Tibial artery (tissue), 4 donors: Measurements from ENCODE around the gene CD244.
"Not testable (repeated sequence)": the region's sequence is repeated elsewhere in the genome, so short reads cannot be mapped to it uniquely, and the experiment has no call there.

Experiments
- DNase-seq, 2 donors: peaks; one replicate each; pipeline ENCODE4 v3.0.0-alpha.2; 2019
- H3K27ac ChIP-seq, 2 donors: fragments of 200-600 bp; sonication (generic) in 1 of 2; 1 replicate in 1 of 2; 2 replicates in 1 of 2; pipeline ENCODE4 v1.5.1; 2018 to 2019; ENCODE audit warnings: mild to moderate bottlenecking in 1 of 2
- H3K27me3 ChIP-seq, 2 donors: fragments of 200-600 bp; sonication (generic) in 1 of 2; one replicate each; pipeline versions ENCODE4 v1.5.1 to v1.6.0; 2016 to 2019
- H3K36me3 ChIP-seq, 3 donors: fragments of 200-600 bp; sonication (generic) in 2 of 3; one replicate each; pipeline ENCODE4 v1.5.1; 2016 to 2019; ENCODE audit warnings: mild to moderate bottlenecking in 2 of 3
- H3K4me1 ChIP-seq, 4 donors: fragments of 200-600 bp; sonication (generic) in 2 of 4; 1 replicate in 3 of 4; 2 replicates in 1 of 4; pipeline ENCODE4 v1.5.1; 2016 to 2019
- H3K4me3 ChIP-seq, 2 donors: fragments of 200-600 bp; sonication (generic) in 1 of 2; 1 replicate in 1 of 2; 2 replicates in 1 of 2; pipeline ENCODE4 v1.5.1; 2018 to 2019; ENCODE audit warnings: mild to moderate bottlenecking in 2 of 2
- H3K9me3 ChIP-seq, 3 donors: fragments of 200-600 bp; sonication (generic) in 1 of 3; one replicate each; pipeline ENCODE4 v1.5.1; 2016 to 2019
- CTCF ChIP-seq, 2 experiments: fragments of 200-600 bp in 1 of 2; fragments of 450-650 bp in 1 of 2; IDR thresholded peaks; one replicate each; pipeline ENCODE4 v1.5.1; 2017 to 2019; ENCODE audit warnings: antibody characterized with exemption in 2 of 2, mild to moderate bottlenecking in 1 of 2, moderate library complexity in 1 of 2
- intact Hi-C: fragments of 100-400 bp; cut with DNase I; formaldehyde crosslinking; loops from one replicate; pipeline ENCODE4 v1.15.0; 2023; ENCODE audit warnings: low total_unique reads

CD244 gene

GRCh38 chr1:160905617-160905989 lies 42.9 kb upstream of the CD244 start:
- Histone ChIP-seq H3K36me3 (no peaks in the 10 kb centered on the region), H3K27me3 (no peaks in the 10 kb centered on the region), H3K9me3 (no peaks in the 10 kb centered on the region), H3K4me3 (no peak overlapping the region), H3K4me1 (peaks cover 0 to 8% (median 0%) of the 10 kb centered on the region in 4 donors), H3K27ac (peak overlapping the region in 1 of 2 donors; percentile 14)
- intact Hi-C loops, result no loop called here
- DNase-seq, result no peak
- TF ChIP-seq CTCF (IDR thresholded peaks at IDR 0.05), result no peak

GRCh38 chr1:160904783-160905616 lies 42.3 kb upstream of the CD244 start:
- H3K36me3 ChIP-seq, result no peaks in the 10 kb centered on the region
- peaks cover 0 to 8% (median 0%) of the 10 kb centered on the region in 4 donors for H3K4me1 ChIP-seq
- no peaks in the 10 kb centered on the region for H3K9me3 ChIP-seq
- TF ChIP-seq CTCF (IDR thresholded peaks at IDR 0.05), result no peak
- DNase-seq, result no peak
- intact Hi-C loops, result no loop called here
- H3K27me3 ChIP-seq, result no peaks in the 10 kb centered on the region
- no peak overlapping the region for H3K4me3 ChIP-seq
- H3K27ac ChIP-seq, result peak overlapping the region in 1 of 2 donors; percentile 14

- H3K4me3 ChIP-seq, H3K27me3 ChIP-seq, H3K36me3 ChIP-seq, intact Hi-C loops, H3K9me3 ChIP-seq, H3K4me1 ChIP-seq, DNase-seq, H3K27ac ChIP-seq: not testable (repeated sequence)
Observed at GRCh38 chr1:160902251-160902650, 39.6 kb upstream of the CD244 start.

- no peak for DNase-seq
- Histone ChIP-seq H3K4me3 (no peak overlapping the region), H3K27ac (no peak overlapping the region), H3K4me1 (no peaks in the 10 kb centered on the region), H3K36me3 (no peaks in the 10 kb centered on the region), H3K27me3 (no peaks in the 10 kb centered on the region), H3K9me3 (no peaks in the 10 kb centered on the region)
- intact Hi-C loops, result no loop called here
- TF ChIP-seq CTCF (IDR thresholded peaks at IDR 0.05), result no peak
Observed at GRCh38 chr1:160901768-160902167, 39.1 kb upstream of the CD244 start.

- H3K27me3 ChIP-seq, intact Hi-C loops, DNase-seq, H3K9me3 ChIP-seq, H3K27ac ChIP-seq, H3K4me3 ChIP-seq, H3K4me1 ChIP-seq, H3K36me3 ChIP-seq: not testable (repeated sequence)
Observed at GRCh38 chr1:160900683-160901082, 38.0 kb upstream of the CD244 start.

GRCh38 chr1:160894368-160895135 lies 31.9 kb upstream of the CD244 start:
- intact Hi-C loops, H3K4me1 ChIP-seq, H3K9me3 ChIP-seq: not testable (repeated sequence)

GRCh38 chr1:160891474-160891873 lies 28.8 kb upstream of the CD244 start:
- Histone ChIP-seq H3K27ac (no peak overlapping the region), H3K4me3 (no peak overlapping the region), H3K9me3 (peaks cover 0 to 4% (median 0%) of the 10 kb centered on the region in 3 donors), H3K36me3 (no peaks in the 10 kb centered on the region), H3K27me3 (no peaks in the 10 kb centered on the region), H3K4me1 (no peaks in the 10 kb centered on the region)
- no peak for TF ChIP-seq CTCF (IDR thresholded peaks at IDR 0.05)
- intact Hi-C loops, result no loop called here
- DNase-seq, result no peak

More at GRCh38 chr1:160894368-160895135, 31.9 kb upstream of the CD244 start:
- not testable (repeated sequence) for H3K36me3 ChIP-seq, DNase-seq, H3K4me3 ChIP-seq, H3K27ac ChIP-seq, H3K27me3 ChIP-seq
